AG09319 (cell line): Measurements from ENCODE around the gene CAPZB.
A peak's percentile ranks its signal among the peaks of the same experiment; 100 is the strongest.

Experiments used
- DNase-seq: peaks from one replicate; pipeline ENCODE4 v3.0.0-alpha.2; 2010; ENCODE audit warnings: low read depth; ENCODE audit errors: extremely low read depth
- CTCF ChIP-seq: IDR thresholded peaks from 2 replicates; pipeline ENCODE4 v1.5.1; 2011; ENCODE audit warnings: low read depth, mild to moderate bottlenecking, inconsistent platforms, low read length, moderate library complexity

Gene CAPZB

GRCh38 chr1:19347533-19348172 lies 137.7 kb downstream of the CAPZB start:
- DNase-seq, result no peak
- TF ChIP-seq CTCF, result no peak

GRCh38 chr1:19346026-19346425 lies 139.3 kb downstream of the CAPZB start:
- no peak for TF ChIP-seq CTCF
- DNase-seq, result no peak

GRCh38 chr1:19345391-19345790 lies 139.9 kb downstream of the CAPZB start:
- TF ChIP-seq CTCF, result no peak
- DNase-seq, result no peak

GRCh38 chr1:19344831-19345230 lies 140.5 kb downstream of the CAPZB start:
- no peak for DNase-seq
- no peak for TF ChIP-seq CTCF

- no peak for DNase-seq
- TF ChIP-seq CTCF, result peak; percentile 90
These were observed 140.9 kb downstream of the CAPZB start for GRCh38 chr1:19344372-19344810.

- no peak for TF ChIP-seq CTCF
- no peak for DNase-seq
These were observed 141.6 kb downstream of the CAPZB start for GRCh38 chr1:19343617-19344350.

- no peak for DNase-seq
- TF ChIP-seq CTCF, result no peak
These were observed 142.3 kb downstream of the CAPZB start for GRCh38 chr1:19342894-19343616.
